Ovary (tissue), 3 donors: ENCODE results near the gene YPEL1.

Experiments
- EP300 ChIP-seq: sonication (generic); formaldehyde crosslinking; IDR thresholded peaks from one replicate; pipeline ENCODE4 v1.6.1; 2017; ENCODE audit warnings: antibody characterized with exemption
- TF ChIP-seq, protein P1 (sequence below), 3 donors: fragments of 450-650 bp in 2 of 3; fragments of 200-600 bp in 1 of 3; IDR thresholded peaks; one replicate each; pipeline versions ENCODE4 v1.5.1 to v1.8.0; 2016 to 2022; ENCODE audit warnings: antibody characterized with exemption in 3 of 3, mild to moderate bottlenecking in 1 of 3
- donor health status: DM: no; HTN: no; CAD: no.

GRCh38 chr22:21710156-21710555, 25.4 kb downstream of the YPEL1 start:
- TF ChIP-seq, protein P1, sequence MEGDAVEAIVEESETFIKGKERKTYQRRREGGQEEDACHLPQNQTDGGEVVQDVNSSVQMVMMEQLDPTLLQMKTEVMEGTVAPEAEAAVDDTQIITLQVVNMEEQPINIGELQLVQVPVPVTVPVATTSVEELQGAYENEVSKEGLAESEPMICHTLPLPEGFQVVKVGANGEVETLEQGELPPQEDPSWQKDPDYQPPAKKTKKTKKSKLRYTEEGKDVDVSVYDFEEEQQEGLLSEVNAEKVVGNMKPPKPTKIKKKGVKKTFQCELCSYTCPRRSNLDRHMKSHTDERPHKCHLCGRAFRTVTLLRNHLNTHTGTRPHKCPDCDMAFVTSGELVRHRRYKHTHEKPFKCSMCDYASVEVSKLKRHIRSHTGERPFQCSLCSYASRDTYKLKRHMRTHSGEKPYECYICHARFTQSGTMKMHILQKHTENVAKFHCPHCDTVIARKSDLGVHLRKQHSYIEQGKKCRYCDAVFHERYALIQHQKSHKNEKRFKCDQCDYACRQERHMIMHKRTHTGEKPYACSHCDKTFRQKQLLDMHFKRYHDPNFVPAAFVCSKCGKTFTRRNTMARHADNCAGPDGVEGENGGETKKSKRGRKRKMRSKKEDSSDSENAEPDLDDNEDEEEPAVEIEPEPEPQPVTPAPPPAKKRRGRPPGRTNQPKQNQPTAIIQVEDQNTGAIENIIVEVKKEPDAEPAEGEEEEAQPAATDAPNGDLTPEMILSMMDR (IDR thresholded peaks at IDR 0.05) = no peak
- no peak for TF ChIP-seq EP300
